NCI-H1092 treated with DMSO at 0.1 percent for 48 hours (cell line): Measurements from ENCODE around the gene ERC2.

Source experiments
- DNase-seq: peaks from one replicate; lab custom pipeline; 2025; lab: John Stamatoyannopoulos, UW

ERC2 gene

GRCh38 chr3:55584716-55585368 is 883.4 kb downstream of the ERC2 start:
- DNase-seq: no peak

GRCh38 chr3:55584030-55584429 is 884.2 kb downstream of the ERC2 start:
- no peak for DNase-seq

GRCh38 chr3:55583475-55583874 is 884.8 kb downstream of the ERC2 start:
- no peak for DNase-seq

- no peak for DNase-seq
Observed at GRCh38 chr3:55579496-55579895, 888.8 kb downstream of the ERC2 start.

GRCh38 chr3:55576621-55577388 is 891.5 kb downstream of the ERC2 start:
- no peak for DNase-seq

- DNase-seq: no peak
Observed at GRCh38 chr3:55574671-55575070, 893.6 kb downstream of the ERC2 start.

- DNase-seq: no peak
Observed at GRCh38 chr3:55572816-55573215, 895.5 kb downstream of the ERC2 start.

GRCh38 chr3:55571913-55572312 is 896.4 kb downstream of the ERC2 start:
- DNase-seq: peak; percentile 76

GRCh38 chr3:55571216-55571813 is 897.0 kb downstream of the ERC2 start:
- DNase-seq: no peak

- DNase-seq: no peak
Observed at GRCh38 chr3:55570271-55570711, 898.0 kb downstream of the ERC2 start.

- DNase-seq: no peak
Observed at GRCh38 chr3:55569033-55569599, 899.2 kb downstream of the ERC2 start.

GRCh38 chr3:55567615-55568014 is 900.7 kb downstream of the ERC2 start:
- no peak for DNase-seq

- no peak for DNase-seq
Observed at GRCh38 chr3:55567121-55567520, 901.1 kb downstream of the ERC2 start.

GRCh38 chr3:55565521-55565920 is 902.7 kb downstream of the ERC2 start:
- no peak for DNase-seq

- DNase-seq: peak; percentile 31
Observed at GRCh38 chr3:55564726-55565125, 903.5 kb downstream of the ERC2 start.

GRCh38 chr3:55562700-55563099 is 905.6 kb downstream of the ERC2 start:
- no peak for DNase-seq

GRCh38 chr3:55559500-55560423 is 908.5 kb downstream of the ERC2 start:
- no peak for DNase-seq

GRCh38 chr3:55558316-55558715 is 910.0 kb downstream of the ERC2 start:
- DNase-seq: no peak

- DNase-seq: no peak
Observed at GRCh38 chr3:55557549-55557948, 910.7 kb downstream of the ERC2 start.

GRCh38 chr3:55556619-55557537 is 911.4 kb downstream of the ERC2 start:
- DNase-seq: no peak
